ENCODE results near the gene C3orf22. TPM values are rescaled to one million over a fixed set of nuclear protein-coding genes. Genes with fewer than 3 reads are reported as not detected.

Gene C3orf22
- total and polyA plus RNA-seq, 9 of the 15 experiments (the other 6 are each of a cell fraction or from before 2014, with no cell fraction given) = not detected

DNA sequence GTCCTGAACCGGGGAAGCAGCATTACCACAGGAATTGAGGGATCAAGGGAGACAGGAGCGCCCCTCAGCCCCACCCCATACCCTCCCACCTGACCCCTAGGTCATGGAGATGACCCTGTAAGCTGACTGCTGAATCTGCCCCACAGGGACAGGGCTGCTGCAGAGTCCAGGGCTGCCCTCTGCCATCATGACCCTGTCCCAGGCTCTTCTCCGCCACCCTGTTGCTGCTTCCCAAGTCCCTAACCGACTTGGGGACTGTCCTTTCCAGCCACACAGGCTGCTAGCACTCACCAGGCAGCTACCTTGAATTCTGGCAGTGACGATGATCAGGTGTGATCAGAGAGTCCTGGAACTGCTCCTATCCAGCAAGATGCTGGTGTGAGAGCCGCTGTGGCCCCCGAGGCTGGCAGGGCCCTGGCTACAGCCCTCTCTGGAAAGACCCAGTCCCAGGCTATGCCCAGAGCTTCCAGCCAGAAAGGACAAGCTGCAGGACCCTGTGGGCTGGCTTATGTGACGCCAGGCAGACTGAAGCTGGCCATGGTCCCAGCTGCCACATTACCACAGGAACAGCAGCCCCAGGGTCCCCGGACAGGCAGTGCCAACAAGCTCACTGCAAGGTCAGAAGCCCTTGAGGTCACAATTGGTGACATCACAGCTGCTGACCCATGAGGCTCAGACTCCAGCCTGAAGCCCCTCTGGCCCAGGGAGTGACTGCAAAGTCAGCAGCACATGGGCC, at the start of gene C3orf22 (continued):
- TF ChIP-seq, protein P1, sequence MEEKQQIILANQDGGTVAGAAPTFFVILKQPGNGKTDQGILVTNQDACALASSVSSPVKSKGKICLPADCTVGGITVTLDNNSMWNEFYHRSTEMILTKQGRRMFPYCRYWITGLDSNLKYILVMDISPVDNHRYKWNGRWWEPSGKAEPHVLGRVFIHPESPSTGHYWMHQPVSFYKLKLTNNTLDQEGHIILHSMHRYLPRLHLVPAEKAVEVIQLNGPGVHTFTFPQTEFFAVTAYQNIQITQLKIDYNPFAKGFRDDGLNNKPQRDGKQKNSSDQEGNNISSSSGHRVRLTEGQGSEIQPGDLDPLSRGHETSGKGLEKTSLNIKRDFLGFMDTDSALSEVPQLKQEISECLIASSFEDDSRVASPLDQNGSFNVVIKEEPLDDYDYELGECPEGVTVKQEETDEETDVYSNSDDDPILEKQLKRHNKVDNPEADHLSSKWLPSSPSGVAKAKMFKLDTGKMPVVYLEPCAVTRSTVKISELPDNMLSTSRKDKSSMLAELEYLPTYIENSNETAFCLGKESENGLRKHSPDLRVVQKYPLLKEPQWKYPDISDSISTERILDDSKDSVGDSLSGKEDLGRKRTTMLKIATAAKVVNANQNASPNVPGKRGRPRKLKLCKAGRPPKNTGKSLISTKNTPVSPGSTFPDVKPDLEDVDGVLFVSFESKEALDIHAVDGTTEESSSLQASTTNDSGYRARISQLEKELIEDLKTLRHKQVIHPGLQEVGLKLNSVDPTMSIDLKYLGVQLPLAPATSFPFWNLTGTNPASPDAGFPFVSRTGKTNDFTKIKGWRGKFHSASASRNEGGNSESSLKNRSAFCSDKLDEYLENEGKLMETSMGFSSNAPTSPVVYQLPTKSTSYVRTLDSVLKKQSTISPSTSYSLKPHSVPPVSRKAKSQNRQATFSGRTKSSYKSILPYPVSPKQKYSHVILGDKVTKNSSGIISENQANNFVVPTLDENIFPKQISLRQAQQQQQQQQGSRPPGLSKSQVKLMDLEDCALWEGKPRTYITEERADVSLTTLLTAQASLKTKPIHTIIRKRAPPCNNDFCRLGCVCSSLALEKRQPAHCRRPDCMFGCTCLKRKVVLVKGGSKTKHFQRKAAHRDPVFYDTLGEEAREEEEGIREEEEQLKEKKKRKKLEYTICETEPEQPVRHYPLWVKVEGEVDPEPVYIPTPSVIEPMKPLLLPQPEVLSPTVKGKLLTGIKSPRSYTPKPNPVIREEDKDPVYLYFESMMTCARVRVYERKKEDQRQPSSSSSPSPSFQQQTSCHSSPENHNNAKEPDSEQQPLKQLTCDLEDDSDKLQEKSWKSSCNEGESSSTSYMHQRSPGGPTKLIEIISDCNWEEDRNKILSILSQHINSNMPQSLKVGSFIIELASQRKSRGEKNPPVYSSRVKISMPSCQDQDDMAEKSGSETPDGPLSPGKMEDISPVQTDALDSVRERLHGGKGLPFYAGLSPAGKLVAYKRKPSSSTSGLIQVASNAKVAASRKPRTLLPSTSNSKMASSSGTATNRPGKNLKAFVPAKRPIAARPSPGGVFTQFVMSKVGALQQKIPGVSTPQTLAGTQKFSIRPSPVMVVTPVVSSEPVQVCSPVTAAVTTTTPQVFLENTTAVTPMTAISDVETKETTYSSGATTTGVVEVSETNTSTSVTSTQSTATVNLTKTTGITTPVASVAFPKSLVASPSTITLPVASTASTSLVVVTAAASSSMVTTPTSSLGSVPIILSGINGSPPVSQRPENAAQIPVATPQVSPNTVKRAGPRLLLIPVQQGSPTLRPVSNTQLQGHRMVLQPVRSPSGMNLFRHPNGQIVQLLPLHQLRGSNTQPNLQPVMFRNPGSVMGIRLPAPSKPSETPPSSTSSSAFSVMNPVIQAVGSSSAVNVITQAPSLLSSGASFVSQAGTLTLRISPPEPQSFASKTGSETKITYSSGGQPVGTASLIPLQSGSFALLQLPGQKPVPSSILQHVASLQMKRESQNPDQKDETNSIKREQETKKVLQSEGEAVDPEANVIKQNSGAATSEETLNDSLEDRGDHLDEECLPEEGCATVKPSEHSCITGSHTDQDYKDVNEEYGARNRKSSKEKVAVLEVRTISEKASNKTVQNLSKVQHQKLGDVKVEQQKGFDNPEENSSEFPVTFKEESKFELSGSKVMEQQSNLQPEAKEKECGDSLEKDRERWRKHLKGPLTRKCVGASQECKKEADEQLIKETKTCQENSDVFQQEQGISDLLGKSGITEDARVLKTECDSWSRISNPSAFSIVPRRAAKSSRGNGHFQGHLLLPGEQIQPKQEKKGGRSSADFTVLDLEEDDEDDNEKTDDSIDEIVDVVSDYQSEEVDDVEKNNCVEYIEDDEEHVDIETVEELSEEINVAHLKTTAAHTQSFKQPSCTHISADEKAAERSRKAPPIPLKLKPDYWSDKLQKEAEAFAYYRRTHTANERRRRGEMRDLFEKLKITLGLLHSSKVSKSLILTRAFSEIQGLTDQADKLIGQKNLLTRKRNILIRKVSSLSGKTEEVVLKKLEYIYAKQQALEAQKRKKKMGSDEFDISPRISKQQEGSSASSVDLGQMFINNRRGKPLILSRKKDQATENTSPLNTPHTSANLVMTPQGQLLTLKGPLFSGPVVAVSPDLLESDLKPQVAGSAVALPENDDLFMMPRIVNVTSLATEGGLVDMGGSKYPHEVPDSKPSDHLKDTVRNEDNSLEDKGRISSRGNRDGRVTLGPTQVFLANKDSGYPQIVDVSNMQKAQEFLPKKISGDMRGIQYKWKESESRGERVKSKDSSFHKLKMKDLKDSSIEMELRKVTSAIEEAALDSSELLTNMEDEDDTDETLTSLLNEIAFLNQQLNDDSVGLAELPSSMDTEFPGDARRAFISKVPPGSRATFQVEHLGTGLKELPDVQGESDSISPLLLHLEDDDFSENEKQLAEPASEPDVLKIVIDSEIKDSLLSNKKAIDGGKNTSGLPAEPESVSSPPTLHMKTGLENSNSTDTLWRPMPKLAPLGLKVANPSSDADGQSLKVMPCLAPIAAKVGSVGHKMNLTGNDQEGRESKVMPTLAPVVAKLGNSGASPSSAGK (IDR thresholded peaks at IDR 0.05) = no peak
- no peak for TF ChIP-seq GATAD2A (IDR thresholded peaks at IDR 0.05)

Measured in K562 (cell line).